ENCODE data around the gene C4A.
"Not testable (repeated sequence)": the region's sequence is repeated elsewhere in the genome, so short reads cannot be mapped to it uniquely, and the experiment has no call there.

Gene C4A

GRCh38 chr6:32037598-32038524 lies 56.0 kb downstream of the C4A start, which contains the start of gene CYP21A2:
Gene CYP21A2 (plus strand): TSS chr6:32038415. CDS start chr6:32038423, 8 bp downstream.
- DNase-seq: not testable (repeated sequence)

GRCh38 chr6:32038878-32039277 lies 57.0 kb downstream of the C4A start:
- DNase-seq: not testable (repeated sequence)

- not testable (repeated sequence) for DNase-seq
Observed at GRCh38 chr6:32039321-32040274, 57.7 kb downstream of the C4A start.

GRCh38 chr6:32040299-32041049 lies 58.6 kb downstream of the C4A start:
- DNase-seq: not testable (repeated sequence)

GRCh38 chr6:32041050-32041321 lies 59.1 kb downstream of the C4A start:
- not testable (repeated sequence) for DNase-seq

GRCh38 chr6:32041385-32041784 lies 59.5 kb downstream of the C4A start:
- DNase-seq: not testable (repeated sequence)

- not testable (repeated sequence) for DNase-seq
Observed at GRCh38 chr6:32042276-32042675, 60.4 kb downstream of the C4A start.

- DNase-seq: not testable (repeated sequence)
Observed at GRCh38 chr6:32043589-32044380, 61.9 kb downstream of the C4A start.

- not testable (repeated sequence) for DNase-seq
Observed at GRCh38 chr6:32044916-32045315, 63.1 kb downstream of the C4A start.

- DNase-seq: no peak
Observed at GRCh38 chr6:32045811-32046449, 64.1 kb downstream of the C4A start.

GRCh38 chr6:32046450-32047083 lies 64.7 kb downstream of the C4A start:
- no peak for DNase-seq

GRCh38 chr6:32047084-32047478 lies 65.2 kb downstream of the C4A start:
- DNase-seq: peak; percentile 20

GRCh38 chr6:32047539-32047854 lies 65.6 kb downstream of the C4A start:
- DNase-seq: no peak

GRCh38 chr6:32047855-32048766 lies 66.3 kb downstream of the C4A start:
- DNase-seq: peak; percentile 28

GRCh38 chr6:32049149-32049548 lies 67.3 kb downstream of the C4A start:
- DNase-seq: not testable (repeated sequence)

GRCh38 chr6:32049736-32050135 lies 67.9 kb downstream of the C4A start:
- not testable (repeated sequence) for DNase-seq

- DNase-seq: no peak
Observed at GRCh38 chr6:32050562-32050961, 68.7 kb downstream of the C4A start.
